ENCODE results near the gene GRIN2D. TPM values are rescaled to one million over a fixed set of nuclear protein-coding genes. Genes with fewer than 3 reads are reported as not detected.

GRIN2D gene
- total and polyA plus RNA-seq, 2 of the 8 experiments (the other 6 are each of a cell fraction or from before 2014, with no cell fraction given) = 2.2 to 12.4 TPM

DNA sequence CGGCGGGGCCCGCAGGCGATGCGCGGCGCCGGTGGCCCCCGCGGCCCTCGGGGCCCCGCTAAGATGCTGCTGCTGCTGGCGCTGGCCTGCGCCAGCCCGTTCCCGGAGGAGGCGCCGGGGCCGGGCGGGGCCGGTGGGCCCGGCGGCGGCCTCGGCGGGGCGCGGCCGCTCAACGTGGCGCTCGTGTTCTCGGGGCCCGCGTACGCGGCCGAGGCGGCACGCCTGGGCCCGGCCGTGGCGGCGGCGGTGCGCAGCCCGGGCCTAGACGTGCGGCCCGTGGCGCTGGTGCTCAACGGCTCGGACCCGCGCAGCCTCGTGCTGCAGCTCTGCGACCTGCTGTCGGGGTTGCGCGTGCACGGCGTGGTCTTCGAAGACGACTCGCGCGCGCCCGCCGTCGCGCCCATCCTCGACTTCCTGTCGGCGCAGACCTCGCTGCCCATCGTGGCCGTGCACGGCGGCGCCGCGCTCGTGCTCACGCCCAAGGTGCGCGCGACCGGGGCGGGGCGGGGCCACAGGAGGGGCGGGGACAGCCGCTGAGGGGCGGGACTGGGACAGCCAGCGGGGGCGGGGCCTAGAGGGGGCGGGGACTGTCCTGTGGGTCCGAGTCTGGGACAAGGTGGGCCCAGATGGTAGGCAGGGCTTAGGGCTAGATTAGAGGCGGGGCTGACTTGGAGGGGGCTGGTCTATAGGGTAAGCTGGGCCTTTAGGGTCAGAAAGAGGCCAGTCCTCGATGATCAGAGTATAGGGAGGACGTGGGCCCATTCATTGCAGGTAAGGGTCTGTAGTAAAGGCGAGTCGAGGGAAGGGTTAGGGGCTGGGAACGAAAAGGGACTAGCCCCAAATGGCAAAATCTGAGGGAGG lies 5.1 kb downstream of the GRIN2D start:
- Histone ChIP-seq H2BK12ac (ENCODE audit: low read depth, low read length) (peak overlapping the region; percentile 84; the same call in 1 of the 2 replicates), H2AFZ (ENCODE audit: low read length) (no peak overlapping the region), H2BK5ac (ENCODE audit: low read depth, low read length) (peak overlapping the region; percentile 44; the same call in 1 of the 2 replicates), H3K9ac (replicated peaks in 1 of 4; ENCODE audit: extremely low read depth in 1 of 4, low read depth in 3 of 4, low read length in 3 of 4) (peak overlapping the region in 3 of 4 experiments; percentile 51 to 81 (median 63); a peak in 5 of 7 replicates), H3K79me1 (ENCODE audit: low read depth, low read length) (no peaks in the 10 kb centered on the region), H4K20me1 (replicated peaks in 1 of 2; ENCODE audit: control insufficient read depth in 1 of 2, insufficient read depth in 2 of 2, low read length in 2 of 2) (no peaks in the 10 kb centered on the region), H3K23ac (ENCODE audit: insufficient read length) (no peak overlapping the region), H2AK5ac (ENCODE audit: low read depth, low read length) (peak overlapping the region; percentile 83; the same call in 1 of the 2 replicates), H3K18ac (ENCODE audit: extremely low read depth, low read length) (peak overlapping the region; percentile 34), H4K91ac (replicated peaks; ENCODE audit: insufficient read length, low read length) (peak overlapping the region; percentile 5), H3K4me3 (ENCODE audit: extremely low read depth in 1 of 4, insufficient read depth in 2 of 4, low read depth in 3 of 4, low read length in 4 of 4) (peak overlapping the region; percentile 32 to 86 (median 61)), H3K9me3 (ENCODE audit: insufficient read depth in 2 of 2, low read depth in 1 of 2, low read length in 1 of 2) (no peaks in the 10 kb centered on the region), H2BK15ac (ENCODE audit: low read length) (peak overlapping the region; percentile 6; the same call in 1 of the 2 replicates), H3K23me2 (ENCODE audit: low read depth, low read length) (peaks cover 26% of the 10 kb centered on the region), H4K8ac (ENCODE audit: extremely low read depth, insufficient read depth, low read length) (peak overlapping the region; percentile 81; the same call in 1 of the 2 replicates), H3K4ac (replicated peaks; ENCODE audit: insufficient read length, low read depth, low read length) (no peak overlapping the region), H4K5ac (ENCODE audit: insufficient read length, low read depth, low read length) (no peak overlapping the region), H3K36me3 (ENCODE audit: control insufficient read depth in 2 of 4, insufficient read depth in 4 of 4, low read length in 3 of 4) (no peaks in the 10 kb centered on the region), H3K14ac (ENCODE audit: insufficient read length) (no peak overlapping the region), H3K79me2 (ENCODE audit: control insufficient read depth in 1 of 2, insufficient read depth in 2 of 2, low read length in 2 of 2) (no peaks in the 10 kb centered on the region), H3K27me3 (replicated peaks in 1 of 4; ENCODE audit: control insufficient read depth in 3 of 4, extremely low read depth in 1 of 4, insufficient read depth in 3 of 4, low read length in 3 of 4) (peaks cover 6 to 43% (median 38%) of the 10 kb centered on the region in 4 experiments), H3K56ac (replicated peaks; ENCODE audit: insufficient read length, low read depth, low read length) (no peak overlapping the region), H3K4me1 (replicated peaks in 1 of 4; ENCODE audit: control insufficient read depth in 3 of 4, insufficient read depth in 4 of 4, low read length in 3 of 4) (peaks cover 8 to 44% (median 36%) of the 10 kb centered on the region in 4 experiments), H3K4me2 (ENCODE audit: insufficient read depth in 1 of 2, low read depth in 2 of 2, low read length in 2 of 2) (peak overlapping the region; percentile 96 to 100), H2BK20ac (ENCODE audit: low read length) (no peak overlapping the region), H2BK120ac (replicated peaks; ENCODE audit: low read depth, low read length) (no peak overlapping the region), H3K27ac (ENCODE audit: low read depth, low read length) (no peak overlapping the region)
- FAIRE-seq = no peak
- WGBS, 2 experiments (ENCODE audit: extremely low coverage in 1 of 2, insufficient coverage in 1 of 2, insufficient read length in 1 of 2, insufficient replicate concordance in 2 of 2, low coverage in 1 of 2, low lambda C conversion rate in 2 of 2, missing lambda C conversion rate in 1 of 2) = 6% methylated on average over 74 of the region's 104 CpGs; no CpG with 5 or more reads in 1 of the 2 experiments
- ChIA-PET CTCF (ENCODE audit: partially characterized antibody) (no interaction called here), POLR2A (ENCODE audit: partially characterized antibody) (interaction anchor here (0.5 to 2.4 kb wide), 4 partner anchors 14 to 63 kb away, joined by 3 to 16 read pairs (median 4); partner anchors contain the start of gene GRWD1)
- peak; percentile 88 to 98 for DNase-seq (ENCODE audit: low read depth in 1 of 2, low spot score in 2 of 2)
- TF ChIP-seq BCL11A (IDR thresholded peaks at IDR 0.05; ENCODE audit: low read depth in 2 of 2, low read length in 2 of 2) (no peak), KDM1A (IDR thresholded peaks at IDR 0.05; ENCODE audit: borderline replicate concordance, low read length) (no peak), NRF1 (IDR thresholded peaks at IDR 0.05; ENCODE audit: low read depth, low read length) (no peak), KDM5A (IDR thresholded peaks at IDR 0.05; ENCODE audit: low read length) (no peak), TAF7 (optimal IDR thresholded peaks at IDR 0.05; ENCODE audit: borderline replicate concordance, low read depth, low read length) (no peak), YY1 (IDR thresholded peaks at IDR 0.05; ENCODE audit: low read depth, low read length) (no peak), SP1 (IDR thresholded peaks at IDR 0.05; ENCODE audit: low read depth, low read length) (no peak), RBBP5 (IDR thresholded peaks at IDR 0.05; ENCODE audit: borderline replicate concordance, low read depth, low read length) (peak; percentile 50; the same call in 1 of the 2 replicates), TAF1 (IDR thresholded peaks at IDR 0.05; ENCODE audit: low read depth, low read length) (peak; percentile 59), RAD21 (IDR thresholded peaks at IDR 0.05 in 1 of 2, conservative IDR thresholded peaks at IDR 0.05 in 1 of 2; ENCODE audit: low read depth in 2 of 2, low read length in 2 of 2) (no peak)
- TF ChIP-seq, protein P1, sequence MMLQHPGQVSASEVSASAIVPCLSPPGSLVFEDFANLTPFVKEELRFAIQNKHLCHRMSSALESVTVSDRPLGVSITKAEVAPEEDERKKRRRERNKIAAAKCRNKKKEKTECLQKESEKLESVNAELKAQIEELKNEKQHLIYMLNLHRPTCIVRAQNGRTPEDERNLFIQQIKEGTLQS (IDR thresholded peaks at IDR 0.05; ENCODE audit: insufficient read depth, low read depth, low read length) = no peak

All from H1 (cell line).